ENCODE results near the gene CPLX1.

GRCh38 chr4:823176-823760 is 2.7 kb downstream of the CPLX1 start:
- TF ChIP-seq POLR2A (IDR thresholded peaks at IDR 0.05), result no peak
- no peak for TF ChIP-seq CTCF (IDR thresholded peaks at IDR 0.05)
